Astrocyte (in vitro differentiated cells and primary cell): ENCODE data around the gene UBA52. TPM values are rescaled to one million over a fixed set of nuclear protein-coding genes. Genes with fewer than 3 reads are reported as not detected.
A peak's percentile ranks its signal among the peaks of the same experiment; 100 is the strongest.

ENCODE experiments used
- DNase-seq: peaks from one replicate; pipeline ENCODE4 v3.0.0-alpha.2; 2010; ENCODE audit warnings: low read depth
- FAIRE-seq: peaks from 2 replicates; lab custom pipeline; 2011; peaks lifted over from hg19 to GRCh38; lab: Jason Lieb, UNC
- H2AFZ ChIP-seq: 2 replicates; pipeline ENCODE4 v1.6.0; 2012; ENCODE audit warnings: low read depth, low read length, inconsistent platforms
- H3K27ac ChIP-seq: 2 replicates; pipeline ENCODE4 v1.5.1; 2011; ENCODE audit warnings: low read depth, low read length, inconsistent platforms
- H3K27me3 ChIP-seq: 2 replicates; pipeline ENCODE4 v1.6.0; 2011; ENCODE audit warnings: low read length, inconsistent platforms; ENCODE audit not compliant: insufficient read depth
- H3K36me3 ChIP-seq: 2 replicates; pipeline ENCODE4 v1.5.1; 2011; ENCODE audit warnings: low read length, inconsistent platforms; ENCODE audit not compliant: insufficient read depth
- H3K4me1 ChIP-seq: 2 replicates; pipeline ENCODE4 v1.5.1; 2011; ENCODE audit warnings: low read length, inconsistent platforms; ENCODE audit not compliant: insufficient read depth
- H3K4me2 ChIP-seq: 2 replicates; pipeline ENCODE4 v1.6.0; 2012; ENCODE audit warnings: low read length, inconsistent platforms
- H3K4me3 ChIP-seq: 2 replicates; pipeline ENCODE4 v1.5.1; 2011; ENCODE audit warnings: low read depth, mild to moderate bottlenecking, low read length, inconsistent platforms; ENCODE audit not compliant: insufficient read depth
- H3K79me2 ChIP-seq: 2 replicates; pipeline ENCODE4 v1.6.0; 2012; ENCODE audit warnings: mild to moderate bottlenecking, low read length, inconsistent platforms; ENCODE audit not compliant: insufficient read depth
- H3K9ac ChIP-seq: 2 replicates; pipeline ENCODE4 v1.6.0; 2012; ENCODE audit warnings: mild to moderate bottlenecking, low read length, inconsistent platforms
- H3K9me3 ChIP-seq: 2 replicates; pipeline ENCODE4 v1.5.1; 2012; ENCODE audit warnings: low read depth, mild to moderate bottlenecking, low read length, inconsistent platforms; ENCODE audit not compliant: insufficient read depth
- H4K20me1 ChIP-seq: 2 replicates; pipeline ENCODE4 v1.6.0; 2012; ENCODE audit warnings: low read length, inconsistent platforms; ENCODE audit not compliant: insufficient read depth
- H3K27ac Mint-ChIP-seq: one replicate; pipeline ENCODE4 v1.8.0; 2021; ENCODE audit warnings: mild to moderate bottlenecking, mixed read lengths; ENCODE audit not compliant: unreplicated experiment
- H3K27me3 Mint-ChIP-seq: one replicate; pipeline ENCODE4 v1.8.0; 2021; ENCODE audit warnings: low read depth, mixed read lengths; ENCODE audit not compliant: unreplicated experiment
- H3K36me3 Mint-ChIP-seq: one replicate; pipeline ENCODE4 v1.8.0; 2021; ENCODE audit warnings: low read depth, mixed read lengths; ENCODE audit not compliant: unreplicated experiment
- H3K4me1 Mint-ChIP-seq: one replicate; pipeline ENCODE4 v1.8.0; 2021; ENCODE audit warnings: low read depth, mixed read lengths; ENCODE audit not compliant: unreplicated experiment
- H3K4me3 Mint-ChIP-seq: one replicate; pipeline ENCODE4 v1.8.0; 2021; ENCODE audit warnings: mild to moderate bottlenecking, moderate library complexity, mixed read lengths; ENCODE audit not compliant: unreplicated experiment
- H3K9me3 Mint-ChIP-seq: one replicate; pipeline ENCODE4 v1.8.0; 2021; ENCODE audit warnings: mild to moderate bottlenecking, mixed read lengths; ENCODE audit not compliant: unreplicated experiment
- CTCF ChIP-seq: IDR thresholded peaks from 2 replicates; pipeline ENCODE4 v1.5.1; 2011; ENCODE audit warnings: low read depth, mild to moderate bottlenecking, inconsistent platforms, low read length, moderate library complexity; ENCODE audit not compliant: insufficient read depth
- EZH2 ChIP-seq: IDR thresholded peaks from 2 replicates; pipeline ENCODE4 v1.6.1; 2012; ENCODE audit warnings: mild to moderate bottlenecking, low read length, inconsistent platforms; ENCODE audit not compliant: insufficient read depth
- total RNA-seq: library from RNA; stranded (reverse); gene quantifications from 2 replicates; pipeline ENCODE4 v1.2.1, GENCODE V29; 2021

The UBA52 gene
- total RNA-seq, 1 donor from 2014 or later = 1,287 TPM

GRCh38 chr19:18603958-18604819 lies 32.5 kb downstream of the UBA52 start:
- H3K79me2 ChIP-seq = no peaks in the 10 kb centered on the region
- no peak for DNase-seq
- TF ChIP-seq CTCF (no peak), EZH2 (no peak)
- no peaks in the 10 kb centered on the region for H3K9me3 ChIP-seq
- no peak overlapping the region for H3K4me3 ChIP-seq
- FAIRE-seq = no peak
- H4K20me1 ChIP-seq = peaks cover 9% of the 10 kb centered on the region
- H3K27me3 ChIP-seq = peaks cover 35% of the 10 kb centered on the region
- Mint-ChIP-seq H3K9me3 (no peaks in the 10 kb centered on the region), H3K27me3 (peaks cover 56% of the 10 kb centered on the region), H3K4me3 (no peak overlapping the region), H3K27ac (no peak overlapping the region), H3K4me1 (peaks cover 5% of the 10 kb centered on the region), H3K36me3 (peaks cover 3% of the 10 kb centered on the region)
- H3K36me3 ChIP-seq = no peaks in the 10 kb centered on the region
- peak overlapping the region; percentile 30 for H3K4me2 ChIP-seq
- H3K4me1 ChIP-seq = peaks cover 3% of the 10 kb centered on the region
- no peak overlapping the region for H3K27ac ChIP-seq
- no peak overlapping the region for H3K9ac ChIP-seq
- H2AFZ ChIP-seq = no peak overlapping the region

GRCh38 chr19:18604820-18605159 lies 33.1 kb downstream of the UBA52 start:
- Histone ChIP-seq H3K9ac (no peak overlapping the region), H3K4me3 (no peak overlapping the region), H3K4me2 (peak overlapping the region; percentile 41), H2AFZ (no peak overlapping the region), H3K79me2 (no peaks in the 10 kb centered on the region), H3K36me3 (no peaks in the 10 kb centered on the region), H3K27me3 (peaks cover 41% of the 10 kb centered on the region), H3K9me3 (no peaks in the 10 kb centered on the region), H3K4me1 (peaks cover 3% of the 10 kb centered on the region), H4K20me1 (peaks cover 9% of the 10 kb centered on the region), H3K27ac (no peak overlapping the region)
- H3K27me3 Mint-ChIP-seq = peaks cover 59% of the 10 kb centered on the region
- H3K4me3 Mint-ChIP-seq = no peak overlapping the region
- H3K4me1 Mint-ChIP-seq = peaks cover 5% of the 10 kb centered on the region
- DNase-seq (no peak), FAIRE-seq (no peak)
- TF ChIP-seq EZH2 (no peak), CTCF (no peak)
- no peak overlapping the region for H3K27ac Mint-ChIP-seq
- no peaks in the 10 kb centered on the region for H3K9me3 Mint-ChIP-seq
- peaks cover 3% of the 10 kb centered on the region for H3K36me3 Mint-ChIP-seq

- Histone ChIP-seq H3K27me3 (peaks cover 44% of the 10 kb centered on the region), H3K9ac (no peak overlapping the region), H3K36me3 (no peaks in the 10 kb centered on the region), H3K4me3 (no peak overlapping the region), H2AFZ (no peak overlapping the region), H3K27ac (no peak overlapping the region), H3K79me2 (no peaks in the 10 kb centered on the region), H4K20me1 (peaks cover 12% of the 10 kb centered on the region), H3K9me3 (no peaks in the 10 kb centered on the region), H3K4me1 (peaks cover 3% of the 10 kb centered on the region), H3K4me2 (peak overlapping the region; percentile 41)
- FAIRE-seq (no peak), DNase-seq (no peak)
- Mint-ChIP-seq H3K9me3 (no peaks in the 10 kb centered on the region), H3K36me3 (peaks cover 3% of the 10 kb centered on the region), H3K27ac (peak overlapping the region; percentile 66), H3K4me3 (peak overlapping the region; percentile 86), H3K27me3 (peaks cover 62% of the 10 kb centered on the region), H3K4me1 (peaks cover 5% of the 10 kb centered on the region)
- TF ChIP-seq CTCF (no peak), EZH2 (no peak)
These were observed 33.5 kb downstream of the UBA52 start for GRCh38 chr19:18605196-18605545.
